EL (cell line): ENCODE results near the gene ASB16.
"Not testable (repeated sequence)": the region's sequence is repeated elsewhere in the genome, so short reads cannot be mapped to it uniquely, and the experiment has no call there.

Source experiments
- DNase-seq: peaks from one replicate; pipeline ENCODE4 v3.0.0-alpha.2; 2016

Gene ASB16, protein sequence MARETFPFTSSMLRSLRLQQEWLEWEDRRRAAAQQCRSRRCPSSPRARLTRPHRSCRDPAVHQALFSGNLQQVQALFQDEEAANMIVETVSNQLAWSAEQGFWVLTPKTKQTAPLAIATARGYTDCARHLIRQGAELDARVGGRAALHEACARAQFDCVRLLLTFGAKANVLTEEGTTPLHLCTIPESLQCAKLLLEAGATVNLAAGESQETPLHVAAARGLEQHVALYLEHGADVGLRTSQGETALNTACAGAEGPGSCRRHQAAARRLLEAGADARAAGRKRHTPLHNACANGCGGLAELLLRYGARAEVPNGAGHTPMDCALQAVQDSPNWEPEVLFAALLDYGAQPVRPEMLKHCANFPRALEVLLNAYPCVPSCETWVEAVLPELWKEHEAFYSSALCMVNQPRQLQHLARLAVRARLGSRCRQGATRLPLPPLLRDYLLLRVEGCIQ

DNA sequence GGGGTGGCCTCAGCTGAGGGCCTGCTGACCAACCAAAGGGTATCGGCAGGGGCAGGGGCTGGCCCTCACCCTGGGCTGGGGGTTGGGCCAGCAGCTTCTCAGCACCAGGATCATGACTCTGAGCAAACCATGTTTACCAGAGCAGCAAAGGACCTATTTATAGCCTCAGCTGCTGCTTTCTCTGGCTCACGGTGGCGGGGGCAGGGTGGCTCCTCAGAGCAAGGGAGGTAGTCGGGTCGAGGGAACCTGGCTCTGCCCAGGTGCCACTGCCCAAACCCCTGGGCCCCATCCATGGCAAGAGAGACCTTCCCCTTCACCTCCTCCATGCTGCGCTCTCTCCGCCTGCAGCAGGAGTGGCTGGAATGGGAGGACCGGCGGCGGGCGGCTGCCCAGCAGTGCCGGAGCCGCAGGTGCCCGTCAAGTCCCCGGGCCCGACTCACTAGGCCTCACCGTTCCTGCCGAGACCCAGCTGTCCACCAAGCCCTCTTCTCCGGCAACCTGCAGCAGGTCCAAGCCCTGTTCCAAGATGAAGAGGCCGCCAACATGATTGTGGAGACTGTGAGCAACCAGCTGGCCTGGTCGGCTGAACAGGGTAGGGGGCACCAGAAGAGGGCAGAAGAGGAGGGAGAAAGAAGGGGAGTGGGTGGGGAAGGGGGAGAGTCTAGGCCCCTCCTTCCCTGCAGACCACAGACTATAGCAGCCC lies at the start of gene ASB16:
Gene ASB16 (plus strand): TSS at position 206 of the 703 bp plus-strand sequence. CDS start 86 bp downstream, at position 292.
- DNase-seq: no peak

DNA sequence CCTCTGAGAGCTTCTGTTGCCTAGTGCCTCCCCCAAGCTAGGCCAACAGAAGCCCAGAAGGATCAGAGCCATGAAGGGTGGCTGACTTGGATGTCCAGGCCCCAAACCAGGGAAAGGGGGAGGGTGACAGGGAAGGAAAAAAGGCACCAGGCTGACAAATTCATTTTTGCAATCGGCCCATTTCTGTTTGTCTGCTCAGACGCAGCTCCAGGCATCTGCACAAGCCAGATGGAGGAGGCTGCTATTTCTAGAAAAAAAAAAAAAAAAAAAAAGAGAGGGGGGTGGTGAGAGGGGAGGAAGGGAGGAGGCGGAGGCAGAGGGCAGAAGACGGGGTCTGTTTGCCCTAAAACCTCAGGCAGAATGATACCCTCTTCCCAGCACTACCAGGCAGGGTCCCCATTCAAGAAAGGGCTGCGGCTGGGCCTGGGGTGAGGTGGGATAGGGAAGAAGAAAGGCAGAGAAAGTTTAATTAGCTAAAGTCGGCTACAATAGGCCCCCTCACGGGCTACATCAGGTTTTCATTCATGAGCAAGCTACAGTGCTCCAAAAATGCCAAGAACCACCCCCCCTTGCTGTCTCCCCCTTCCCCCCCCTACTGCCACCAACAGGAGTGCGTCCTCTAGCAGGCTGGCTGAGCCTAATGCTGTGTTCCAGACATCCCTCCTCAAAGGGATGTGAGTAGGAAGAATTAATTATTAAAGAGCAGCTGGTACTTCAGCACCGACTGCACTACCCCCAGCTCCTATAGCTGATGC lies 49.5 kb upstream of the ASB16 start:
- no peak for DNase-seq

DNA sequence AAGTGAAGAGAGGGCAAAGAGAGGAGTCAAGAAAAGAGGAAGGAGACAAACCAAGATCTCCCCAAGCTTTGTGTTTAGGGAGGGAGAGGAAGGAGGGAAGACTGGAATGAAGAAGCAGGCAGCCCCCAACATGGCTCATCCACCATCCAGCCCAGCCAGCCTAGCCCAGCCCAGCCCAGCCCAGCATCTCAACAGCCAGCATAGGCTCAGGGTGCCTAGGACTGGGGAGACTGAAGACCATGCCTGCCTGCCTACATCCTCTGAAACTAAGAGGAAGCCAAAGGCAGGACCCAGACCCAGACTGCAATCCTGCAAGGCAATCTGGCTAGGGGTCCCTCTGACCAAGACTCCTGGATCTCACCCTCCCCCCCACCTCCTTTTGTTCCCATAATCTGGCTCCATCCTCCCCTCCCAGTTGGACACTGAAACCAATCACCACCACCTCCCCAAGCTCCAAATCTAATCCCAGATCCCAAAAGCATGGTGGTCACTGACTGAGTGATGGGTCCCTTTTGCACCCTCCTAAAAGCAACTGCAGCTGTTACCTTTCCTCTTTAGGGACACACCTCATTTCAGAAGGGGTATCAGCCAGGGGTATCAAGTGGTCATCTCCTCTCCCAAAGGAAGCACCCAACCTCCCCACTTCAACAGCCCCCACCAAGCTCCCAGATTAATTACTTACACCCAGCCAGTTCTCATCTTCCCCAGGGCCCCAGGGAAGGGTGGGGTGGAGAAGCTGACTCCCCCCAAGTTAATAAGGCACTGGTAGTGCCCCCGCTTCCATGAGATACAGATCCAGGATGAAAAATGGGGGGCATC lies 48.3 kb upstream of the ASB16 start:
- no peak for DNase-seq

DNA sequence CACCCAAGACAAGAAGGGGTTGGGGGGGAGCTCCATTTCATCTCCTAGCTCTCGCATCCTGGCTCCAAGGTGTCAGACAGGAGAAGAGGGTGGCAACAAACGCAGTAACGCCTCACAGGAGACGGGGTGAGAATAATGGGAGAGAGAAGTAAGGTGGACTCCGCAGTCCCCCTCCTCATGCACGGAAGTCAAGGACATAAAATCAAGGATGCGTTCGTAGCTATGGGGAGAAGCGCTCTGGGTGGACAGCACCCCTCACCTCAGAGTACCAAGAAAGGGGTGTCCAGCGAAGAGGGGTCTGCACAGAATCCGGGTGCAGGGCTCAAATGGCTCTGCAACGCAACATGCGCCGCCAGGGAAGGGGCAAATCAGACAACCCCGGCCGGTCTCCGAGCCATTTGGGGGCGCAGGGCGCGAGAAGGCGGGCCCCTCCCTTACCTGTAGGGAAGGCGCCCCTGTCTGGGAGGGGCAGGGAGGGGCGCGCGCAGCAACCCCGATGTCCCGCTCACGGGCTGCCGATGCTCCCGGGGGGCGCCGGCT lies 47.6 kb upstream of the ASB16 start:
- DNase-seq: no peak

DNA sequence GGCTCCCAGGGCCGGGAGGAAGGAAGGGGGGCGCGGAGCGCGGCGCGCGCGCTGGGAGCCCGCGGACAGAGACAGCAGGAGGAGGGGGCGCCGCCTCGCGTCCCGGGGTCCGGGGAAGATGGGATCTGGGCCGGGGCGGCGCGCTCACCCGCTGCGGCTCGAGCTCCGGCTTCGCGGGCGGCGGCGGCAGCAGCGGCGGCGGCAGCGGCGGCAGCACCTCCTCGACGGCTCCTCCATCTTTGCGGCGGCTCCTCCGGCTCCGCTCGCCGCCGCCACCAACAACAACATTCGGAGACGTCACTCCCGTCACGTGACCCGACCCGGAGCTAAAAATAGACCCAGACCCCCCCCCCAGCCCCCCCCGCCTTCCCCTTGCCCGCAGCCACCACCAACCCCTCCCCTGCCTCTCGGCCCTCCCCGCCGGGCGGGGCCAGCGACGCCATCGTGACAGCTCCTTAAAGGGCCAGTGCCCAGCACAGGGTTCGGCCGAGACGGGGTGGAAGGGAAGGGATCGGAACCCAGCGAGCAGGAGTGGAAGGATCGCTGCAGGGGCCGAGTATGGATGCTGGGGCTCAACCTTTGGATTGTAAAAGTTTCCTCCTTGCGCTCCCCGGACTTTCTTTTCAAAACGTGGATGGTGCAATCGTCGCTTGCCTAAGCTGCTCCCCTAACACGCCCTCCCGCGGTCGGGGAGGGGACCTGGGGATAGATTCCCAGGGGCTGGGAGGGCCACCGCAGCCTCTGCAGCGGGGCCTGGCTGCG lies 47.0 kb upstream of the ASB16 start, which contains the start of gene HDAC5:
Gene HDAC5 (minus strand): TSS at position 286 of the 762 bp plus-strand sequence. CDS start 6,126 bp downstream, outside the sequence.
- peak; percentile 95 for DNase-seq

DNA sequence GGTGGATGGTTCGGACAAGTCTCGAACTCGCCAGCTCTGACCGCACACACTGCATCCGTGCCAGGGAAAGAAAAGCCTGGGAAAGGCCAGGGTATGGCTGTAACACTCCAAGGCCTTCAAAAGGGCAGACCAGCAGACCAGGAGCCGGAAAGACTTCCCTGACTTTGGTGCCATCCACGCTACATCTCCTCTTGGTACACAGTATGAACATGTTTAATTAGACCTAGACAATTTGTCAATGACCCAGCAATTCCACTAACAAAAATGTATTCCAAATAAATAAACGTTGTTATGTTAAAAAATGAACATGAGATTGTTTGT lies 46.4 kb upstream of the ASB16 start:
- DNase-seq: no peak

DNA sequence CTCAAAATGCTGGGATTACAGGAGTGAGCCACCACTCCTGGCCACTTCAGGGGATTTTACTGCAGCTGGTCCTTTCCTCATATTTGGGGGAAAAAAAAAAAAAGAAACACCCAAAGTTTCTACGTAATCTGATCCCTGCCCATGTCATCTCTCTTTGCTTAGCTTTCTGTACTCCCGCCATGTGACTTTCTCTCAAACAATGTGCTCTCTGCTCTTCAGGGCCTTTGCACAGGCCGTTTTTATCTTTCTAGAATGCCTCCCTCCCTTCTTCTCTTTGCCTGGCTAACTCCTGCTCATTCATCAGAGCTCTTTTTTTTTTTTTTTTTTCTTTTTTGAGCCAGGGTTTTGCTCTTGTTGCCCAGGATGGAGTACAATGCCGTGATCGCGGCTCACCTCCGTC lies 42.1 kb upstream of the ASB16 start:
- DNase-seq: no peak

DNA sequence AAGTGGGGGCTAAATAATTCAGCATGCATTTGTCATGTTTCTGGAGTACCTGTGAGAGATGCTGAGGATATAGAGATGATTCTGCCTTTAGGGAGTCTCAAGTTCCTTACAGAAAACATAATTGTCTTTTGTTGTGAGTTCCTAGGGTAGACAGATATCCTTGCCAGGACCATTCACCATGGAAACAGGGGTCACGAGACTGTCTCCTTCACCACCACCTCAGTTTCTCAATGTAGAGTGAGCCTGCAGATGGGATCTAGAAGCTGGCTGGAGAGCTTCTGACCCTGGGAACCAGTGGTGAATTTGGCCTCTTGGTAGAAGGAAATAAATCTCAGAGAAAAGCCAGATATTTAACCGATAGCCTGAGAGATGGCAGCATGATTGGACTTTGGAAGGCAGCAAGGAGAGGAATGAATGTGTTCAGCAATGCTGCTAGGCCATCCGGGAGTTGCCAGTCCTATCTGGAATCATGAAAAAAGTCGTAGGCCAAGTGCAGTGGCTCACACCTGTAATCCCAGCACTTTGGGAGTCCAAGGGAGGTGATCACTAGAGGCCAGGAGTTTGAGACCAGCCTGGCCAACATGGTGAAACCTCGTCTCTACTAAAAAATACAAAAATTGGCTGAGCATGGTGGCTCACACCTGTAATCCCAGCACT lies 39.7 kb upstream of the ASB16 start:
- DNase-seq: no peak

DNA sequence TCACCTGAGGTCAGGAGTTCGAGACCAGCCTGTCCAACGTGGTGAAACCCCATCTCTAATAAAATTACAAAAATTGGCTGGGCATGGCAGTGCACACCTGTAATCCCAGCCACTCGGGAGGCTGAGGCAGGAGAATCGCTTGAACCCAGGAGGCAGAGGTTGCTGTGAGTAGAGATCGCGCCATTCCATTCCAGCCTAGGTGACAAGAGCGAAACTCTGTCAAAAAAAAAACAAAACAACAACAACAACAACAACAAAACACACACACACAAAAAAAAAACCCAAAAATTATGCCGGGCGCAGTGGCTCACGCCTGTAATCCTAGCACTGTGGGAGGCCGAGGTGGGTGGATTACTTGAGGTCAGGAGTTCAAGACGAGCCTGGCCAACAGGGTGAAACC lies 39.1 kb upstream of the ASB16 start:
- DNase-seq: not testable (repeated sequence)

DNA sequence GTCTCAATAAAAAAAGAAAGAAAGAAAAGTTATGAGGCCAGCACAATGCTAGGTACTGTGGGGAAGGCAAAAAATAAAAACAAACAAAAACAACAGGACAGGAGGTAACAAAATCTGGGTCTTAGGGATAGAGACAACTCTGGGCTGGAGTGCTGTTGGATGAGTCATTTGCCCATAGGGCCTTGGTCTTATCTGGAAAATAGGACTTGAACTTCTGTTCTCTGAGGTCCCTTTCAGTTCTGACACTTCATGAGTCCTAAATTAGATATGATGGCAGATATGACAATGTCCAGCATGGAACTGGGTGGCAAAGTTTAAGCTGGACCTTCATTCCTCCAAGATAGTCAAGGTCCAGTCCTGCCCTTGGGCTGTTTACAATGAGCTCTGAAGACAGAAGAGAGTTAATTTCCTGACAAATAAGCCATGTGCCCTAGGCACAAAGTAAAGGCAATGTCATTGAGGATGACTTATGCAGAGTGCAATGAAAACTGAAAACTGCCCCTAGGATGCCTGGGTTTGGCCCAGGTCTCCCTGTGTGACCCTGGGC lies 38.2 kb upstream of the ASB16 start:
- DNase-seq: peak; percentile 60

DNA sequence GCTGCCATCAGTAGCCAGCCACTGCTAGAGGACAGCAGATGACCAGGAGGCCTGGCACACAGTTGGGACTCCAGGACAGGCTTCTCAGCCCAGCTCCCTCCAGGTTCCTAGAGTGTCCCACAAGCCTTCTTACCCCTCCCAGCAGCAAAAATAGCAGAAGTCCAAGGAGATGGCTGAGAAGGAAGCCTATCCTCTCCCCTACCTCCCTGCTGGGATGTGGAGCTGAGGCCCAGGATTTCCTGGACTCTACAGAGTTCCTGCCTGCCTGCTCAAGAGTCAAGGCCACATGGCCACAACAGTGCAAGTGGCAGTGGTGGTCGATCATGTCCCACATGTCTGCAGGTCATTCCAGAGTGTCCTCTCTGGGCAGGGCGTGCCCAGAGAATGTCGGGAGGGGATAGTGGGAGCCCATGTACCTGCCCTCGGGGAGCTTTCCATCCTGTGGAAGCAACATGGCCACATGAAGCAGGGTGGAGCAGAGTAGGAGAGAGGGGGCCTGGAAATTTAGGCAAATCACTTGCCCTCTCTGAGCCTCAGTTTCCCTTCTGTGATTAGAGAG lies 36.5 kb upstream of the ASB16 start:
- no peak for DNase-seq

DNA sequence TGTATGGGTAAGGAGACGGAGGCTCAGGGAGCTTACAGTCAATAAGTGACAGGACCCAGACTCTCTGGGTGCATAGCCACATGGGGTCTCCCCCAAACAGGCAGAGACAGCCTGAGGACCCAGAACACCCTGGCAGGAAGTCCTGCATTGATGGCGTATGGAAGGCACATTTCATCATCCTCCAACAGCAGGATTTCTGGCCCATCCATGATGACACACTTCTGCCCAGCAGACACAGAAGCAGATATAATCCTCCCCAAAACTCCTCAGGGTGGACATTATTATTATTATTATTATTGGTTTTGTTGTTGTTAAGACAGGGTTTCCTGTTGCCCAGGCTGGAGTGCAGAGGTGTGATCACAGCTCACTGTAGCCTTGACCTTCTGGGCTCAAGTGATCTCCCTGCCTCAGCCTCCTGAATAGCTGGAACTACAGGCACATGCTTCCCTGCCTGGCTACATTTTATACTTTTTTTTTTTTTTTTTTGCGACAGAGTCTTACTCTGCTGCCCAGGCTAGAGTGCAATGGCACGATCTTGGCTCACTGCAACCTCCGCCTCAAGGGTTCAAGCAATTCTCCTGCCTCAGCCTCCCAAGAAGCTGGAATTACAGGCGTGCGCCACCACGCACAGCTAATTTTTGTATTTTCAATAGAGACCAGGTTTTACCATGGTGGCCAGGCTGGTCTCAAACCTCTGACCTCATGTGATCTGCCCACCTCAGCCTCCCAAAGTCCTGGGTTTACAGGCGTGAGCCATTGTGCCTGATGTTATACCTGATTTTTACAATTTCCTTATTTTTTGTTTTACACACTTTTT lies 35.5 kb upstream of the ASB16 start:
- no peak for DNase-seq

DNA sequence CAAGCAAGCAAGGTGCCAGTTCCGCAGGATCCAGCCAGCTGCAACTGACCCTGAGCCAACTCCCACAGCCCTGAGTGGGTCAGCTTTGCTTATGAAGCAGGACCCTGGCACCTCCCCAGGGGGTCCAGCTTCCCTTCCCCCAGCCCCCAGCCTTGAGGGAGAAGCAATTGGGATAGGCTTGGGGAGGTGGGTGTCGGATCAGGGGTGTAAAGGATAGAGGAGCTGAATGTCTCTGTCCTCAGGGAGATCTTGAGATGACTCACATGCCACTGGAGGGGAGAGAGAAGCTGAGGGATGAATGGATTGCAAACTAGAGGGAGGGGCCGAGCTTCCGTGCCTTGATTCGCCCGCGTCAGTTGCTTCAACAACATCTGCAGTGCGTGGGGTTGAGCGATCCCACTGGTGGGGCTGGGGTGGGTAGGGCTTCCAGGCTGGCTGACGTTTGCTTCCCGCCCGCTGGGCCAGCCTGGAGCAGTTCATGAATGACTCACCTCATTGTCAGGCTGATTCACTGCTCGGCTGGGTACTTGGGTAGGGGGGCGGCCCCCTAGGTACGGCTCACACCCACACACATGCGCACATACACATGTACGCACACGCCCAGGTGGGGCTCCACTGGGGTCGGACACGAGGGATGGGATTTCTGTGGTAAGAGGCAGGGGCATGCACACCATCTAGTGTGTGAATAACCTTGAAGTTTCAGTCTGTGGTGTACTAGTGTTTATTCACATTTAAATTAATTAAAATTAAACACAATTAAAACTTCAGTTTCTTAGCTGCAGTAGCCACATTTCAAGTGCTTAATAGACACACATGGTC lies 32.4 kb upstream of the ASB16 start:
- peak; percentile 100 for DNase-seq

DNA sequence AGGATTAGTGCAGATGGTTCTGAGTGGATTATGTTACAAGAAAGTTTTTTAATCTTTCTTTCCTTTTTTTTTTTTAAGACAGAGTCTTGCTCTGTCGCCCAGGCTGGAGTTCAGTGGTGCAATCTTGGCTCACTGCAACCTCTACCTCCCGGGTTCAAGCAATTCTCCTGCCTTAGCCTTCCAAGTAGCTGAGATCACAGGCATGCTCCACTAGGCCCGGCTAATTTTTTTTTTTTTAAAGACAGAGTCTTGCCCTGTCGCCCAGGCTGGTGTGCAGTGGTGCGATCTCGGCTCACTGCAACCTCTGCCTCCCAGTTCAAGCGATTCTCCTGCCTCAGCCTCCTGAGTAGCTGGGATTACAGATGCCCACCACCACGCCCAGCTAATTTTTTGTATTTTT lies 26.6 kb upstream of the ASB16 start:
- not testable (repeated sequence) for DNase-seq

DNA sequence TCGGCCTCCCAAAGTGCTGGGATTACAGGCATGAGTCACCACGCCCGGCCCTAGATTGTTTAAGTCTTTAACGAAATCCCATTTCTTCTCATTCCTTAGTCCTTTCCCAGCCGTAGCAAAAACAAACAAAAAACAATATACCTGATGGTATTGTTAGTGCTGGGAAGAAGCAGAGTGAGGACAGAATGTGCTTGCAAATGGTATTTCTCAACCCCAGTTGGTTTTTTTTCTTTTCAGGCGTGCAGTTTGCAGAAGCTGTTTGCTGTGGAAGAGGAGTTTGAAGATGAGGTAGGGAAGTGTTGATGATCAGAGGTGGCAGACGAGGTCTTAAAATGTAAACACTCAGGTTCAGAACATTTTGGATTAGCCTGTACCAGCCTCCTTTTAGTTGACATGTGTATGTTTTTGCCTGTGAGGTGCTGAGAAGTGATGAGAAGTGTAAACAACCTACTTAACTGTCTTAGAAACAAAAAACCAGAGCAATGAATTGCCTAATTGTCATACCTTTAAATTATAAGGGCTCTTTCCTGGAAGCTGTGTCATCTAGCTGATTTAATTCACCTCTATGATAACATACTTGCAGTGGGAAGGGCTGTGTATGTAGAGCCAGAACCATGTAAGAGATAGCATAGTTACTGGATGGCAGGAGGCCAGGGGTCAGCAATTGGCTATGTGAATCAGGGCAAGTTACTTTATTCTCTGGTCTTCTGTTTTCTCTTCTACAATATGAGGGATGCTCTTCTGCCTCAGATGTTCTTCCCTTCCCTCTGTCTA lies 25.4 kb upstream of the ASB16 start:
- DNase-seq: no peak

DNA sequence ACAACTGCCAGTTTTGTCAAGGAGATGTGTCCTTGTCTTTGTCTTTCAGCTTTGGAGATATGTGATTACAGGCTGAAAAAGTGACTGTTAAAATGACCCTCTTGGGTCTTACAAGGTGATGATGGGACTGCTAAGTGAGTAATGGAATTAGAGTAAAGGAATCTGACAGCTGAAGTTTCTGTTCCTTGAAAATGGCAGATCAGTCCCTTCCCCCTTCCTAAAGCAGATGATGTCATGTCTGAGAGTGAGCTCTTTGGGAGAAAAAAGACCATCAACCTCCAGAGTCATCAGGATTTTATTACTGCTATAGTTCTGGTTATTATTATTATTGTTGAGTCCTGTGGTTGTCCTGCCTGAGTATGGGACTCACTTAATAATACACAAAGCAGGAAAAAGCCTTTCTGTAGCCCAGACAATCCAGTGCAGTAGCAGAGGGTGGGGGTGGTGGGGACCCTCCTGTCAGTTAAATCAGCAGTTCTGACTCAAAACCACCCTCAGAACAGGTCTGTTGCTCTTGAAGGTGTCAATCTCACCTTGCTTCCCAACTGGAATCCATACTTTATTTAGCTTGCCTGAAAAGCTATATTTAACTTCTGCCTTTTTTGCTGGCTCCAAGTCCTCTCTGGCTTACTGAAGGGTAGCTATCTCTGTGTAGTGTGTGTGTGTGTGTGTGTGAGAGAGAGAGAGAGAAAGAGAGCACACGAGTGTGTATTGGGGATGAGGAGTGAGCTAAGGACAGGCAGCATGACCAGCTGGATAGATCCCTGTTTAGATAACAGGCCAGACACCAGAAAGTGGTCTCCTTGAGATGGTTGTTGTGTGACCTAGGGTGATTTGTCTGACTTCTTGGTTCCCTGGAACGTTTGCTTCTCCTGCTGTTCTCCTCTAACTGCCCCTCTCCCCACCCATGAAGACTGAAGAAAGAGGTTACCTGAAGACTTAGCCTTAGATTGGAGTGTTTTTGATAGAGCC lies 23.8 kb upstream of the ASB16 start:
- no peak for DNase-seq
